IgD-negative memory B cell (primary cell): ENCODE data around the gene OR2G3. TPM values are rescaled to one million over a fixed set of nuclear protein-coding genes. Genes with fewer than 3 reads are reported as not detected.

Experiments
- H3K27ac Mint-ChIP-seq, 3 donors: one replicate each; pipeline ENCODE4 v1.8.0; 2020 to 2022; ENCODE audit warnings: mild to moderate bottlenecking in 3 of 3, mixed read lengths in 3 of 3, moderate library complexity in 1 of 3
- H3K27me3 Mint-ChIP-seq: one replicate; pipeline ENCODE4 v1.8.0; 2021; ENCODE audit warnings: mixed read lengths
- H3K36me3 Mint-ChIP-seq: one replicate; pipeline ENCODE4 v1.8.0; 2020; ENCODE audit warnings: mild to moderate bottlenecking, mixed read lengths
- H3K4me1 Mint-ChIP-seq, 3 donors: one replicate each; pipeline ENCODE4 v1.8.0; 2020 to 2022; ENCODE audit warnings: mixed read lengths in 3 of 3, mild to moderate bottlenecking in 1 of 3
- H3K4me3 Mint-ChIP-seq, 4 donors: one replicate each; pipeline ENCODE4 v1.8.0; 2020 to 2022; ENCODE audit warnings: mild to moderate bottlenecking in 4 of 4, mixed read lengths in 4 of 4, moderate library complexity in 3 of 4
- H3K9me3 Mint-ChIP-seq, 3 donors: one replicate each; pipeline ENCODE4 v1.8.0; 2020 to 2021; ENCODE audit warnings: mixed read lengths in 3 of 3, mild to moderate bottlenecking in 1 of 3
- polyA plus RNA-seq: library from polyadenylated mRNA; unstranded; fragments of 300-500 nt; fragmentation: Illumina TruSeq; gene quantifications from one replicate; pipeline ENCODE4 v1.2.3, GENCODE V29; 2021

OR2G3 gene
- polyA plus RNA-seq, 1 donor from 2014 or later = not detected

- peaks cover 2% of the 10 kb centered on the region for H3K36me3 Mint-ChIP-seq
- H3K4me3 Mint-ChIP-seq = no peak overlapping the region
- no peak overlapping the region for H3K27ac Mint-ChIP-seq
- H3K9me3 Mint-ChIP-seq = peaks cover 0 to 4% (median 0%) of the 10 kb centered on the region in 3 donors
- H3K27me3 Mint-ChIP-seq = peaks cover 14% of the 10 kb centered on the region
- H3K4me1 Mint-ChIP-seq = peaks cover 0 to 2% (median 0%) of the 10 kb centered on the region in 3 donors
Observed at GRCh38 chr1:247642742-247643141, 37.4 kb downstream of the OR2G3 start.

- Mint-ChIP-seq H3K9me3 (no peaks in the 10 kb centered on the region), H3K36me3 (no peaks in the 10 kb centered on the region), H3K27me3 (peaks cover 3% of the 10 kb centered on the region), H3K4me1 (no peaks in the 10 kb centered on the region), H3K27ac (no peak overlapping the region), H3K4me3 (no peak overlapping the region)
Observed at GRCh38 chr1:247646867-247647266, 41.5 kb downstream of the OR2G3 start.

- Mint-ChIP-seq H3K4me3 (no peak overlapping the region), H3K9me3 (no peaks in the 10 kb centered on the region), H3K4me1 (no peaks in the 10 kb centered on the region), H3K27ac (no peak overlapping the region), H3K36me3 (no peaks in the 10 kb centered on the region), H3K27me3 (peaks cover 3% of the 10 kb centered on the region)
Observed at GRCh38 chr1:247647864-247648263, 42.5 kb downstream of the OR2G3 start.

GRCh38 chr1:247653040-247653439 is 47.7 kb downstream of the OR2G3 start:
- peaks cover 2% of the 10 kb centered on the region for H3K27me3 Mint-ChIP-seq
- no peaks in the 10 kb centered on the region for H3K4me1 Mint-ChIP-seq
- H3K9me3 Mint-ChIP-seq = no peaks in the 10 kb centered on the region
- no peak overlapping the region for H3K4me3 Mint-ChIP-seq
- no peak overlapping the region for H3K27ac Mint-ChIP-seq
- H3K36me3 Mint-ChIP-seq = no peaks in the 10 kb centered on the region

Other genes starting within 250 kb of the OR2G3 start
- gene NLRP3, start 189.4 kb upstream of the OR2G3 start, polyA plus RNA-seq = 0.08 TPM
- not detected for gene OR2B11, start 147.5 kb upstream of the OR2G3 start, polyA plus RNA-seq
- not detected for gene OR2C3, start 69.1 kb upstream of the OR2G3 start, polyA plus RNA-seq
- gene GCSAML, start 56.5 kb upstream of the OR2G3 start, polyA plus RNA-seq = not detected
- gene OR2G2, start 17.2 kb upstream of the OR2G3 start, polyA plus RNA-seq = not detected
- not detected for gene OR13G1, start 74.2 kb downstream of the OR2G3 start, polyA plus RNA-seq
- not detected for gene OR6F1, start 111.1 kb downstream of the OR2G3 start, polyA plus RNA-seq
- gene OR14K1, start 133.0 kb downstream of the OR2G3 start, polyA plus RNA-seq = not detected
- gene OR14A2, start 142.6 kb downstream of the OR2G3 start, polyA plus RNA-seq = not detected
- gene OR1C1, start 155.0 kb downstream of the OR2G3 start, polyA plus RNA-seq = not detected
- not detected for gene OR14A16, start 218.5 kb downstream of the OR2G3 start, polyA plus RNA-seq
- gene OR11L1, start 236.3 kb downstream of the OR2G3 start, polyA plus RNA-seq = not detected